Measurements from ENCODE around the gene BEGAIN.

Gene BEGAIN, protein sequence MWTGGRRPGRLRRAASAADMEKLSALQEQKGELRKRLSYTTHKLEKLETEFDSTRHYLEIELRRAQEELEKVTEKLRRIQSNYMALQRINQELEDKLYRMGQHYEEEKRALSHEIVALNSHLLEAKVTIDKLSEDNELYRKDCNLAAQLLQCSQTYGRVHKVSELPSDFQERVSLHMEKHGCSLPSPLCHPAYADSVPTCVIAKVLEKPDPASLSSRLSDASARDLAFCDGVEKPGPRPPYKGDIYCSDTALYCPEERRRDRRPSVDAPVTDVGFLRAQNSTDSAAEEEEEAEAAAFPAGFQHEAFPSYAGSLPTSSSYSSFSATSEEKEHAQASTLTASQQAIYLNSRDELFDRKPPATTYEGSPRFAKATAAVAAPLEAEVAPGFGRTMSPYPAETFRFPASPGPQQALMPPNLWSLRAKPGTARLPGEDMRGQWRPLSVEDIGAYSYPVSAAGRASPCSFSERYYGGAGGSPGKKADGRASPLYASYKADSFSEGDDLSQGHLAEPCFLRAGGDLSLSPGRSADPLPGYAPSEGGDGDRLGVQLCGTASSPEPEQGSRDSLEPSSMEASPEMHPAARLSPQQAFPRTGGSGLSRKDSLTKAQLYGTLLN

GRCh38 chr14:100587086-100587762 is at the start of gene BEGAIN:
TSS of gene BEGAIN (minus strand) at chr14:100587417. CDS start at chr14:100587290, 127 bp downstream.
- no peak for DNase-seq (ENCODE audit: low read depth in 2 of 2)

DNA sequence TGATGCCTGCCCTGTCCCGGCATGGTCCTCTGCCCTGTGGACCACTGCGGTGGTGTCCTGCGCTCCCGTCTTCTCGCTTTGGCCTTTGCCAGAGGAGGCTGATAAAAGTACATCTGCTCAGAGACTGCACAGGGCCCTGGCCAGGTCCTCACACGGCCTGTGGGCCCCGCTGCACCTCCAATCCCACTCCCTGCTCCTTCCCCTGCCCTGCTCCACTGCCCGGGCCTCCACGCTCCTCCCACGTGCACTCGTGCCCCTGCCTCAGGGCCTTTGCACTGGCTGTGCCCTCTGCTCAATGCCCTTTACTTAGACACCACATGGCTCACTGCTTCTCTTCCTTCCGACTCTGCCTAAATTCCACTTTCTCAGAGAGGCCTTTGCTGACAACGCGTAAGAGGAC is 49.3 kb upstream of the BEGAIN start:
- DNase-seq (ENCODE audit: low read depth in 2 of 2): no peak

- DNase-seq (ENCODE audit: low read depth in 2 of 2): no peak
Measured at GRCh38 chr14:100634026-100634425, 46.8 kb upstream of the BEGAIN start.

- no peak for DNase-seq (ENCODE audit: low read depth in 2 of 2)
Measured at GRCh38 chr14:100633406-100633805, 46.2 kb upstream of the BEGAIN start.

DNA sequence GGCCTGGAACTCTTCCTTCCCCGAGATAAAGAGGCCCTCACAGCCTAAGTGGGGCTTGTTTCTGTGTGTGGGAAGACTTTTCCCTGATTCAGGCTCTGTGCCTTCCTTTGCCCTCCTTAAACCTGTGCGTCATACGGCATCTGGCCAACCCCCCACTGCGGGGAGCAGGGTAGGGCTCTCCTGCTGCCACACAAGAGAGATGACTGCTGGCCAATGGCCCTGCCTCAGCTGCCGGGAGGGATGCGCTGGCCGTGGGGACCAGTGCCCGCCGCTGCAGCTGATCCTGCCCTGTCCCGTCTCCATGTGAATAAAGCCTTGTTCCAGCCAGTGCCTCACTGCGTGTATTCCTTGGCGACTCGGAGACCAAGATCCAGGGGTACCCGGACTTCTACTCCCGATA is 42.5 kb upstream of the BEGAIN start:
- no peak for DNase-seq (ENCODE audit: low read depth in 2 of 2)

- DNase-seq (ENCODE audit: low read depth in 2 of 2): no peak
Measured at GRCh38 chr14:100629098-100629497, 41.9 kb upstream of the BEGAIN start.

DNA sequence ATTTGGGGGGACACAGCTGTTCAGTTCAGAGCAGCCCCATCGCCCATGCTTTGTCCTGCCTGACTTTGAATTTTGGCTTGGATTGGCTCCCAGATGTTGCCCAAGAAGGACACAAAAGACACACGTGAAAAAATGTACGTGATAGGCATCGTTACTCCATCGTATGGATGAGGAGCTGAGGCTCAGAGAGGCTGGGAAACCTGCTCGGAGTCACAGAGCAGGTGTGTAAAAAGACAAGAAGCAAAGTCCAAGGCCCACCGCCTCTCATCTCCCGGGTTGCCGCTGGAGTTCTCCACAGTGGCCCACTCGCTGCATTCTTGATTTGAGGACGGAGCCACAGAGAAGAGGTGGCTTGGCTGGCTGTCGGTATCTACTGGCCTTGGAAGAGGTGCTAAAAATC is 41.0 kb upstream of the BEGAIN start:
- DNase-seq (ENCODE audit: low read depth in 2 of 2): no peak

DNA sequence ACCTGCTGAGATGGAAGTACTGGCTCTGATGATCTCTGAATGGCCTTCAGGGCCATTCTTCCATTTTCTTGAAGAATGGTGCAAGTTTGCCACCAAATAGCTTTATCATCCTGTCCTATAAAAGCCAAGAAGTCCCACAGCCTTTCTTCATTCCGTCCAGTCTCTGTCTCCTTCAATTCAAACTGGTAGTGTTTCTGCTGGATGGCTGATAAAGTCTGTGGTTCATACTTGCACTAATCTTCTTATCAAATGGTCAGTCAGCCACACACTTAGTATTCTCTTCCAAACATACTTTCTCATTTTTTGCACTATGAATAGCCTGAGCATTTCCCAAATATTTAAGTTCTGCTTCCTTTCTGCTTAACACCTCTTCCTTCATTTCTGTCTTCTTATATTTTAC is 39.4 kb upstream of the BEGAIN start:
- DNase-seq (ENCODE audit: low read depth in 2 of 2): no peak

DNA sequence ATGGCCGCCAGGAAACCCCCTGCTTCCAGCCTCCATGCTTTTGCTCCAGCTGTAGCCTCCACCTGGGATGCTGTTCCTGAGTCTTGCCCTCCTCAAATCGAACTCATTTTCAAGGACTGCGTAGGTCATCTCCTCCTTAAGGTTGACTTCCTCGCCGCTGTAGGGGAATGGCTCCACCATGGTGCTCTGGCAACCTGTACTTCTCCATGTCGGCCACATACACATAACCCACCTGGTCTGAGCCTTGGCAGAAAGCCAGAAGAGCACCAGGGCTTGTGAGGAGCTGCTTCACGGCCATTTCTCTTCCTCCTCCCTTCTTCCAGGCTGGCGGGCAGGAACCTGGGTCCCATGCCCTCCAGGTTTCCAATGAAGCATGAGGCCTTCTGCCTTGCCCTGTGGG is 36.7 kb upstream of the BEGAIN start:
- DNase-seq (ENCODE audit: low read depth in 2 of 2): no peak

DNA sequence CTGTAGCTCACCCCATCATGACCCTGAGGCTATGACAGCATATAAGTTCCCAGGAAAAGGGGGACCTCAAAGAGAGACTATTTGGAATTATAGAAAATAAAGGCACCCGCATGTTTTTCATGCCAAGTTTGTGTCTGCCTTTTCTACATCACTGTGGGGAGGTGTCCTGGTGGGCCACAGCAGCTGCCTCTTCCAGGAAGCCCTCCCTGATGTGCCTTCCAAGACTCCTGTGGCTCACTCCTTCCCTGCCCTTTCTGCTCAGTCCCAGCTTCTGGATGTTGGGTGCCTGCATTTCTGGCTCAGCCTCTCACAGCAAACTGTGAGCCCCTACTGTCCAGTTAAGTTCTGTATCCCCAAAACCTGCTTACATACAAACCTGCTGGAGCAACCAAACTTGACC is 36.3 kb upstream of the BEGAIN start:
- no peak for DNase-seq (ENCODE audit: low read depth in 2 of 2)

- no peak for DNase-seq (ENCODE audit: low read depth in 2 of 2)
Measured at GRCh38 chr14:100622708-100623485, 35.7 kb upstream of the BEGAIN start.

DNA sequence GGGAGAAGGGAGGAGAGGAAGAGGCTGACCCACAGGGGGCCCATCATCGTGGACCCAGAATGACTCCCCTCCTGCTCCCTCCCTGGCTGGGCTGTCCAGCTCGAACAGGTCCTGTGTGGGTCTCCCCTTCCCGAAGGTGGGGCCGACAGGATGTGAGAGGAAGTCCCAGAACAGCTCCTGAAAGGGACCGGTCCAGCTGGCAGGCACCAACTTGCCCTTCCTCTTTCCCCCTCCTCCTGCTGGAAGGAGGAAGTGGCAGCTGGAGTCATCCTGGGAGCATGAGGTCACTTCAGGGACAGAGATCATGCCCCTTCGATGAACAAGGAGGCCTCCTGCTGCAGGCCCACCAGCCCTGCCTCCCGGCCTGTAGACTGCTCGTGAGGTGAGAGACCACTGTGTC is 35.0 kb upstream of the BEGAIN start:
- DNase-seq (ENCODE audit: low read depth in 2 of 2): no peak

GRCh38 chr14:100621806-100622205 is 34.6 kb upstream of the BEGAIN start:
- no peak for DNase-seq (ENCODE audit: low read depth in 2 of 2)

DNA sequence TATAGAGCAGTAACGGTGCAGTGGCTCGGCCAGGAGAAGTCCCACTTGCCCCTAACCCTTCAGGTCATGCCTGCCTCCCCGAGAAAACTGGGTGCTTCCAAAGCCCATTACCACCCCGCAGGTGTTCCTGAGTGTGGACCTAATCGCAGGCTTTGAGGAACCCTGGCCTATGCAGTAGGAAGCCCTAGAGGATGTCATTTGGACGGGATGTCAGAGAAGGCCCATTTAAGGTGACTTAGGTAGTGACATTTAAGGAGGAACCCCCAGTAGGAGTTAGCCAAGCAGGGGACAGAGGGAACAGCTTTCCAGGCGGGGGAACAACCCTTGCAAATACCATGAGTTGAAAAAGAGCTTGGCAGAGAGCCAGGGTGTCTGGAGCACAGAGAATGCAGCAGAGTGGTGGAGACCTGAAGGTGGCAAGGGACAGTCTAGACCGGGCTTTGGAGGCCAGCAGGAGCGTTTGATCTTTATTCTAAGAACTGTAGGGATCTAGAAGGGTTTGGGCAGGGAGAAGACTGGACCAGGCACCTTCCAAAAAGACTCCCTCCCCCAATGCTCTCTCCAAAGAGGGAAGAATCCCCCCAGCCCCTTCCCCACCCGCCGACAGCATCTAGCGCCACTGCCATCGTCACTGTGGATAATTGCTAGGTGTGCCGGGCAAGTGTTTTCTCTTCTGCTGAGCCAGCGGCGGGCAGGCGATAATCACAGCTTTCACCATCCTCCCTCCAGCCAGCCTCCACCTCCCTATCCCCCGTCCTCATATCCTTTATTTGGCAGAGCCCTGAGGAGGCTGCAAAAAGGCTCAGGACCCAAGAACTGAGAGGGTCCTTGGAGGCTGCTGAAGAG is 33.3 kb upstream of the BEGAIN start:
- DNase-seq (ENCODE audit: low read depth in 2 of 2): no peak

DNA sequence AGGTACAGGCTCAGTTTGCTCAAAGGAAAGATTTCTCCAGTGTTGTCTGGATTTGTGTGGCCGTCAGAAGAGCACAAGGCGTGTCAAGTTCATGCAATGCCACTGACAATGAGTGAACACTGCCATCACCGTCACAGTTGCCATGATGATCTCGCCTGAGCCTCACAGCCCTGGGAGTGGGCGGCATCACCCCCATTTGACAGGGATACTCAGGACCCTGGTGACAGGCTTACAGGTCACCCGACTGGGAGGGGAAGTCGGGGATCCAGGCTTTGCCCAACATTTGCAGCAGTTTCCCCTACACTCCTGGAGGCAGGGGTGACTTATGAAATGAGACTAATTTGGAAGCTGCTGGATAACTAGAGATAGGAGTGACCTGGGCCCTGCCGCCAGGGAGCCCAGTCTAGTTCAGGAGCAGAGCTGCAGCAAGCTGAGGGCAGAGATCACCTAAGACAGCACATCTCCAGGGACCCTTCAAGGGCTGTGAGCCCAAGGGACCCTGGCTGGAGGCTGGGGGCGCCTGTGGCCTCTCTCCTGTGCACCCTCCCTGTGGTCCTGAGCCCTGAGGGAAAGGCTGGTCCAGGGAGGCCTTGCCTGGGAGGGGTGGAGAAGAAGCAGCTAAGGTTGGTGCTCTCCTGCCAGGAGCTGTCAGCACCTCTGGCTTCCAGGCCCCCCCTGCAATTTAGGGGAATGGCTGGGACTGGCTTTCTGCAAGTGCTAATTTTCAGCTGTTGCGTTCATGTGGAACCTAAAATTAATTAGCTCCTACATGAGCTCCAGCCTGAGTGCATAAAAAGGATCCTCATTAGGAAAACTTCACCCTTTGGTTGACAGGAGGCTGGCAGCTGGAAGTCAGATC is 32.4 kb upstream of the BEGAIN start:
- DNase-seq (ENCODE audit: low read depth in 2 of 2): no peak

- DNase-seq (ENCODE audit: low read depth in 2 of 2): no peak
Measured at GRCh38 chr14:100618763-100619320, 31.6 kb upstream of the BEGAIN start.

GRCh38 chr14:100618318-100618693 is 31.1 kb upstream of the BEGAIN start:
- DNase-seq (ENCODE audit: low read depth in 2 of 2): no peak

GRCh38 chr14:100617410-100618317 is 30.4 kb upstream of the BEGAIN start:
- no peak for DNase-seq (ENCODE audit: low read depth in 2 of 2)

- no peak for DNase-seq (ENCODE audit: low read depth in 2 of 2)
Measured at GRCh38 chr14:100616854-100617409, 29.7 kb upstream of the BEGAIN start.

Data from stimulated activated CD4-positive, alpha-beta T cell treated with anti-CD3 and anti-CD28 coated beads, Interleukin-4, amount 100 ng/mL, for 48 hours (primary cell).